ENCODE results near the gene MAP2K3. TPM values are rescaled to one million over a fixed set of nuclear protein-coding genes. Genes with fewer than 3 reads are reported as not detected.
A peak's percentile ranks its signal among the peaks of the same experiment; 100 is the strongest.
"Not testable (repeated sequence)": the region's sequence is repeated elsewhere in the genome, so short reads cannot be mapped to it uniquely, and the experiment has no call there.

The MAP2K3 gene
- total and polyA plus RNA-seq, 2 of the 8 experiments (the other 6 are each of a cell fraction or from before 2014, with no cell fraction given) = 16.9 to 33.5 TPM

- H3K9me3 ChIP-seq (ENCODE audit: insufficient read depth in 2 of 2, low read depth in 1 of 2, low read length in 1 of 2); H4K5ac ChIP-seq (ENCODE audit: insufficient read length, low read depth, low read length); H2AFZ ChIP-seq (ENCODE audit: low read length); H2BK120ac ChIP-seq (replicated peaks; ENCODE audit: low read depth, low read length); H3K79me1 ChIP-seq (ENCODE audit: low read depth, low read length); H3K56ac ChIP-seq (replicated peaks; ENCODE audit: insufficient read length, low read depth, low read length); H3K14ac ChIP-seq (ENCODE audit: insufficient read length); H3K4ac ChIP-seq (replicated peaks; ENCODE audit: insufficient read length, low read depth, low read length); H3K23ac ChIP-seq (ENCODE audit: insufficient read length); H3K18ac ChIP-seq (ENCODE audit: extremely low read depth, low read length); H3K9ac ChIP-seq (replicated peaks in 1 of 4; ENCODE audit: extremely low read depth in 1 of 4, low read depth in 3 of 4, low read length in 3 of 4); H2BK15ac ChIP-seq (ENCODE audit: low read length); H4K8ac ChIP-seq (ENCODE audit: extremely low read depth, insufficient read depth, low read length); H3K79me2 ChIP-seq (ENCODE audit: control insufficient read depth in 1 of 2, insufficient read depth in 2 of 2, low read length in 2 of 2); H2BK5ac ChIP-seq (ENCODE audit: low read depth, low read length); FAIRE-seq; H3K36me3 ChIP-seq (ENCODE audit: control insufficient read depth in 2 of 4, insufficient read depth in 4 of 4, low read length in 3 of 4); H2BK12ac ChIP-seq (ENCODE audit: low read depth, low read length); H3K23me2 ChIP-seq (ENCODE audit: low read depth, low read length); H3K27ac ChIP-seq (ENCODE audit: low read depth, low read length); H2AK5ac ChIP-seq (ENCODE audit: low read depth, low read length); DNase-seq (ENCODE audit: low read depth in 1 of 2, low spot score in 2 of 2); H4K91ac ChIP-seq (replicated peaks; ENCODE audit: insufficient read length, low read length); H3K4me1 ChIP-seq (replicated peaks in 1 of 4; ENCODE audit: control insufficient read depth in 3 of 4, insufficient read depth in 4 of 4, low read length in 3 of 4); H2BK20ac ChIP-seq (ENCODE audit: low read length); H4K20me1 ChIP-seq (replicated peaks in 1 of 2; ENCODE audit: control insufficient read depth in 1 of 2, insufficient read depth in 2 of 2, low read length in 2 of 2): not testable (repeated sequence)
- peak overlapping the region in 1 of 2 experiments; percentile 53; a peak in 1 of 4 replicates for H3K4me2 ChIP-seq (ENCODE audit: insufficient read depth in 1 of 2, low read depth in 2 of 2, low read length in 2 of 2)
- WGBS, 2 experiments (ENCODE audit: extremely low coverage in 1 of 2, insufficient coverage in 1 of 2, insufficient read length in 1 of 2, insufficient replicate concordance in 2 of 2, low coverage in 1 of 2, low lambda C conversion rate in 2 of 2, missing lambda C conversion rate in 1 of 2) = 64% methylated on average over 11 of the region's 18 CpGs; no CpG with 5 or more reads in 1 of the 2 experiments
- POLR2A ChIA-PET (ENCODE audit: partially characterized antibody) = interaction anchor here (1.1 to 1.2 kb wide), 2 partner anchors 59 to 105 kb away, joined by 3 read pairs; no protein-coding TSS in a partner anchor
- CTCF ChIA-PET (ENCODE audit: partially characterized antibody) = interaction anchor here (0.9 kb wide), 1 partner anchor 38 kb away, joined by 3 read pairs; no protein-coding TSS in a partner anchor
- H3K4me3 ChIP-seq (ENCODE audit: extremely low read depth in 1 of 4, insufficient read depth in 2 of 4, low read depth in 3 of 4, low read length in 4 of 4) = 0 out of 8 replicates have a peak overlapping the region, but pooled peaks of 1 of the 4 experiments have one; percentile 52
- peaks cover 0 to 12% (median 5%) of the 10 kb centered on the region in 4 experiments; a peak in 3 of 7 replicates for H3K27me3 ChIP-seq (replicated peaks in 1 of 4; ENCODE audit: control insufficient read depth in 3 of 4, extremely low read depth in 1 of 4, insufficient read depth in 3 of 4, low read length in 3 of 4)
Measured at GRCh38 chr17:21317821-21318220, 33.3 kb downstream of the MAP2K3 start.
